Measurements from ENCODE around the gene HAAO.

HAAO gene

DNA sequence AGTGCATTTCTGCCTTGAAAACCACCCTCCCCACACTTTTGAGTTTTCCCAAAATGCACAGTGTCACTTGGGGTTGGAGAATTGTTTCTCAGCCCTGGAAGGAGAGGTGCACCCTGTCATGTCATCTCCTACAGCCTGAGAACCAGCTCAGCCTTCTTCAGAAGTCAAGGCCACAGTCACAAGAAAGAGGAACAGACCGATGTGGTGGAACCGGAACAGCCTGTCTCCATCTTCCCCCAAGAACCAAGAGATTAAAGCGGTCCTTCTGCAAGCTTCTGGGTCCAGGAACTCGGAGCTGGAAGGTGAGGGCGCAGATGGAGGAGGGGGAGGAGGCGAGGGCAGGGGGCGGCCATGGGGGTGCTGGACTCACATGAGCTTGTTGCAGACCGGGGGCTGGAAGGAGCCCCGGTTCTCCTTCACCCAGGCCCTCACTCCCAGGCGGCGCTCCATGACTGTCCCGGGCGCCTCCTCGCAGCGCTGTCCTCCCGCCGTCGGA lies 248 bp downstream of the HAAO start:
- peak; percentile 24 for DNase-seq

GRCh38 chr2:42791606-42792005 lies 777 bp downstream of the HAAO start:
- no peak for DNase-seq

DNA sequence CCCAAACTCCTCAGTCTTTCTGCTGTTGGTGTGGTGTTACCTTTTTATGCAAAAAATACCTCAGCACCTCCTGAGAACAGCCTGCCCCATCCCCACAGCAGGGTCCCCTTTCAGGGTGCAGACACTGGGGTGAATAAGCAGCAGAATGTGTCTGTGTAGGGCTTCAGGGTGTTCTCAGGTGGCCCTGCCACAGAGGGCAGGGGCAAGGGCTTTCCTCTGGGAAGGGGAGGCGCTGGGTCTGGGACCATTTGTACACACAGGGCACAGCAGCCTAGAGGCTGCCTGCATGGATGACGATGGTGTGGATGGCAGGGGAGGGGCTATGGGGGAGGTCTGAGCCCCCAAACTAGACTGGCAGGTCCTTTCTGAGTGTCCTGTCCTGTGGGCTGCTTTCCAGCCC lies 2.6 kb downstream of the HAAO start:
- no peak for DNase-seq

DNA sequence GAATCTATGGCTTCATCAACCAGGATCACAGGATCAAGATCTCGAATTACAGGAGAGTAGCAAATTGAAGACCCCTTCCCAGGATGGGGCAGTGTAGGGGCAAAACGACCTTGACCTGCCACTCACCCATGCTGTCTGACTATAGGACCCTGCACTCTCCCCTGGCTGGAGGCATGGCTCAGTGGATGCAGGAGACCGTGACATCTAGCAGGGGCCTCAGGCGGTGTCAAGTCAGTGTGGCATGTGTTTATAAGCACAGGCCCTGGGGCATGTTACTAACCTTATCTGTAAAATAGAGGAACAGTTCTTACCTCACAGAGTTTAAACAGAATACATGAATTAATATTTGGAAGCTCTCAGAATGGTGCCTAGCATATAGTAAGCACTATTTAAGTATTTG lies 3.5 kb downstream of the HAAO start:
- DNase-seq: no peak

DNA sequence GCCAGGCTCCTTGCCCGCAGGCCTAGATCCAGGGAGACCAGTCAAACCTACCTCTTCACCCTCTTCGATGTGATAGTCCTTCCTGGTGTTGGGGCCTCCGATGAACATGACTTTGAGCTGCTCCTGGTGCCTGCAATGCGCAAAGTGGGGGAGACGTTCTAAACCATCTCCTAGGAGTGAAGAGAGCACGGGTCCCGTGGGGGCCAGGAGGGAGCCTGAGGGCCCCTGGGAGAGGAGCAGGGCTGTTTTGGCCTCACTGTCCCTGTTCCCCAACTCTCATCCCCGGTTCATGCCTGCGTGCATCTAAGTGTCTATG lies 3.9 kb downstream of the HAAO start:
- DNase-seq: no peak

- no peak for DNase-seq
Measured at GRCh38 chr2:42787788-42788477, 4.5 kb downstream of the HAAO start.

DNA sequence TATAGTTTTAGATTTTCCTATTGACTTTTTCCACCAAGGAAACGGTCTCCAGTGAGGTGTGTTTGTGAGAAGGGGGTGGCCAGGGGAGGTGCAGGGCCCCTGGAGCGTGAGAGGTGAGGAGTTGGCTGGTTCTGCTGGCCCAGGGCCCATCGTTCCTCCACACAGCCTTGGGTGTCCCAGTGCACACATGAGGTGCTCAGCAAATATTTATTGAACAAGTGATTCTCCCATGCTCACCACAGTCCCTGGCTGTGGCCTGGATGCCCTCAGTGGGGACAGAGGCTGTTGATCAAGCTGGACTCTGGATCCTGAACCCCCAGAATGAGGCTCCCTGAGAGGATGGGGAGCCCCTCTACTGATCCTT lies 5.0 kb downstream of the HAAO start:
- DNase-seq: no peak

GRCh38 chr2:42786561-42787345 lies 5.6 kb downstream of the HAAO start:
- DNase-seq: no peak

GRCh38 chr2:42784204-42784880 lies 8.0 kb downstream of the HAAO start:
- no peak for DNase-seq

- no peak for DNase-seq
Measured at GRCh38 chr2:42783511-42783910, 8.9 kb downstream of the HAAO start.

GRCh38 chr2:42781181-42781580 lies 11.2 kb downstream of the HAAO start:
- DNase-seq: no peak

DNA sequence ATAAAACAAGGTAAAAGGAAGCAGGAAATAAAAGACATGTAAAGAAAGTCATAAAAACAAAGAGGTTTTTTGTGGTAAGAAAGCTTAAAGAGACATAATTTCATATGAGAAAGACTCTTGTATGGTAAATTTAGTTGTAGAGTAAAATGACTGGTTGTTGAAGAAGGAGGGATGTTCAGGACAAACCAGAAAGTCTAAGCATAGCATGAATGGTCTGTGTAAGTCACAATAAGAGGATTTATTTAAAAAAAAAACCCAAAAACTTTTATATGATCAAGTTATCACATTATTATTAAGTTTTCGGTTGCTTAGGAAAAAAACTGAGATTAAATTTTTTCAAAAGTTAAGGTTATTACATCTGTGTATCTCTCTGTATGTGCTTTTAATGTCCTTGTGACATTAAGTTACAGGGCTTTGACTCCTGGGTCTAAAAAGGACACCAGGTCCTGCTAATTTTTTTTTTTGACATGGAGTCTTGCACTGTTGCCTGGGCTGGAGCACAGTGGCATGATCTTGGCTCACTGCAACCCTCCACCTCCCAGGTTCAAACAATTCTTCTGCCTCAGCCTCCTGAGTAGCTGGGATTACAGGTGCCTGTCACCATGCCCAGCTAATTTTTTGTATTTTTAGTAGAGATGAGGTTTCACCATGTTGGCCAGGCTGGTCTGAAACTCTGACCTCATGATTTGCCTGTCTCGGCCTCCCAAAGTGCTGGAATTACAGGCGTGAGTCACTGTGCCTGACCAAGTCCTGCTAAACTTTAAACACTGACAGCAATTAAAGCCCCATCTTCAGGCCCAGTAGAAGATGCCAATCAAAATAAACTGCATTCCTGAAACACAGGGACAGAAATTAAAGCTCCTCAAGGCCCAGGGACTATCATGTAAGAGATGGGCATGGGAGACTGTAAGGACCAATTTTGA lies 14.2 kb downstream of the HAAO start:
- DNase-seq: no peak

GRCh38 chr2:42775810-42776209 lies 16.6 kb downstream of the HAAO start:
- no peak for DNase-seq

DNA sequence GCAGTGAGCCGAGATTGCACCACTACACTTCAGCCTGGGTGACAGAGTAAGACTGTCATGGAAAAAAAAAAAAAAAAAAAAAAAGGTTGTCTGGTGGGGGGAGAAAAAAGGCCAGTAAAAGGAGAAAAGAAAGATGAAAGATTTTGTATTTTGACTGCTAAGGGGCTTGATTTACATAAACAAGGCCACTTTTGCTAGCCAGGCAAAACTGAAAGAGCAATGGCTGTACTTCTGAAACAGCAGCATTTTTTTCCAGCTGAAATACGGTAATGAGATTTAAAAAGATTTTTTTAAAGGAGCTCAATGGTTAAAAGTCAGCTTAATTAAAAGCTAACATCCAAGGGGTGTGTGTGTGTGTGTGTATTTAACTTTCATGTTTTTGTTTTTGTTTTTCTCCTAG lies 17.2 kb downstream of the HAAO start:
- DNase-seq: no peak

GRCh38 chr2:42771546-42772153 lies 20.7 kb downstream of the HAAO start:
- DNase-seq: no peak

GRCh38 chr2:42770288-42771131 lies 21.9 kb downstream of the HAAO start:
- no peak for DNase-seq

DNA sequence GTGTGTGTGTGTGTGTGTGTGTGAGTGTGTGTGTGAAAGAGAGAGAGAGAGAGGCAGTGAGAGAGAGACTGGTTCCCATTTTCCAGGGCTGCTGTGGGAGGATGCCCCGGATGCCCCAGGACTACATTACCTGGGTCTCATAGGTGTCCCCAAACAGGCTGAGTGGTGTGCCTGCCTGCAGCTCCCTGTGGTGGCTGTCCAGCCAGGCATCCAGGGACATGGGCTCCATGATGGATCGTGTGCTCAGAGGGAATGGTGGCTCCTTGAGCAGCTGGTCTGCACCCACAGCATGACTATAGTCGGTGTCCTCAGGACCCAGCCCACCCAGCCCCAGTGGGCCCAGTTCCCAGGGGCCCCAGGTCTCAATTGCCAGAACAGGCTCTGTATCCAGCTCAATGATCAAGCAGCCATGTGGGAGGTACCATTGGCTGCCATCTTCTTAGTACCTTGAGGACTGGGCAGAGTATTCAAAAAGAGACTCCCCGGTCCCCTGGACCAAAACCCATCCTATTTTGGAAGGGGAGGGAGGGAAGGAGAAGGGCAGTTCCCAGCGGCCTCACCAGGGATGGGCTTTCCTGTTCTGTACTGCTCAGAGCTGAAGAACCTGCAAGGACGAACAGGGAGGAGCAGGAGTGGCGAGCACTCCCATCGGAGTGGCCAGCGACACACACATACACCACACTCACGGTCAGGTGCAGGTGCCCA lies 22.6 kb downstream of the HAAO start:
- DNase-seq: no peak

DNA sequence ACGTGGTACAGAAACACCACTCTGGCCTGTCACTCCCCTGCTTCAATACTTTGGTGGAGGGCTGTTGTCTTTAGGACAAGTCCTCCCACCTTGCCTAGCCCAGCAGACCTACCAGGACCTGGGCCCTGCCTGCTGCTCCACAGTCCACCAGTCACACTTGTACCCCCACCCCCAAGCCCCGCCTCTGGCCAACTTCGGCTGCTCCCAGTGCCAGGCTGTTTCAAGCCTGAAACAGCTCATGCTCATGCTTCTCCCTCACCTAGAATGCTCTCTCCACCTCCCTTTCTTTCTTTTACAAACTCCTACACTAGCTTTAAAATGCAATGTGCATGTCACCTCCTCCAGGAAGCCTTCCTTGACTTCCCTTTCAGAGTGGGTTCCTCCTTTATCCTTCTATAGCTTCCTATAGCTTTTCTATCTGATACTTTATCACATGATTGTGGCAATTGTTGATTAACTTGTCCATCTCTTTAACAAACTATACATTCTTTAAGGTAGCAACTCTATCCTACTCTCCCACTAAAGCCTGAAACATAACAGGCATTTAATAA lies 23.6 kb downstream of the HAAO start:
- DNase-seq: no peak

DNA sequence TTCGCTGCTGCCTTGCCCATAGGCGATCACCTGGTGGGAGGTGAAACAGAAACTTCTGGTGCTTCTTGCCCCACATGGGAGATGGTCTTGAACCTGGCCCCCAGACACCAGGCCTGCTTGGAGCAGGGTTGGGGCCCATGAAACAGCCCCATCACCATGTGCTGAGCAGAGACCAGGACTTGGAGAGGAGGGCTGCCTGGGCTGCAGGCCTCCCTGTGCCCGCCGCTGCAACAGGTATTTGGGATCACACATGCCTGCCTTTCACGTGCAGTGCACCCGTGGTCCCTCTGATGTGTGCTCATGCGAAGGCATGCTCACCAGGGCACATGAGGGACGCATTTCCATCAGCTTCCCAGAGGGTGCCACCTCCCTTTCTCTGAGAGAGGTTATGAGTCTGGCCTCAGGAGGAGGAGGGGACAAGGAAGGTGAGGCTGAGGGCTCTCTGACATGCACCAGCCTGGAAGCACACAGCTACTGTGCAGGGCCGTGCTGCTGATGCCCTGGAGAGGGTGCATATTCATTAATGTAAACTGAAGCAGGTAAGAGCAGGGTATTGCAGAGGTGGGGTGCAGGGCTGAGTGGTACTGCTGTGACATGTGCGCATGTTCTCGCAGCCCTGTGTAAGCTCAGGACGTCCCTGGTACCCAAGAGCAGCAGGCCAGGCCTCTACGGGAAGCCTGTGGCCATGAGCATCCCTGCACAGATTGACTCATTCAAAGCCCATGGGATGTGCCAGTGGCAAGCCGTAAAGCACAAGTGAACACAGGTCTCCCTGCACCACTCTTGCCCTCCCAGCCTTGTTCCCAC lies 24.3 kb downstream of the HAAO start:
- no peak for DNase-seq
